ENCODE results near the gene C1QTNF2.
A peak's percentile ranks its signal among the peaks of the same experiment; 100 is the strongest.

The C1QTNF2 gene

DNA sequence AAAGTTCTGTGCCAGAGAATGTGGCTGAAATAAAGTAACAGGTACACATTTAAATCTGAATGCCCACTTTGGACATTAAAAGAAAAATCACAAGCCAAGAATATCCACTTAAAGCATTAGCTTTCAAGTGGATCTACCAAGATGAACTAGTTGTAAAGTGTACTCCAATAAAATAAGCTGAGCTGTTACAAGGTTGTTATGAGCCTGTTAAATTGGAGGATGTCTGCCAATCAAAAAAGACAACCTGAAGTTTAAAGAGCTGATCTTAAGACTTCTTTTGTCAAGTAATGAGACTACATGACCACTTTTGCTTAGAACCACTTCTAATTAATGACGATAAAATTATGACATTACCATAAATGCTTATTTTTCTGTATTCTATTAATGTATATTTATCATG lies 27.1 kb upstream of the C1QTNF2 start:
- no peak overlapping the region for H3K9ac ChIP-seq (ENCODE audit: low read length)
- H2AFZ ChIP-seq (ENCODE audit: low read length): no peak overlapping the region
- TF ChIP-seq EZH2phosphoT487 (IDR thresholded peaks at IDR 0.05; ENCODE audit: low read length) (no peak), EZH2 (optimal IDR thresholded peaks at IDR 0.05; ENCODE audit: low read depth, low read length) (no peak)
- TF ChIP-seq, protein P1, sequence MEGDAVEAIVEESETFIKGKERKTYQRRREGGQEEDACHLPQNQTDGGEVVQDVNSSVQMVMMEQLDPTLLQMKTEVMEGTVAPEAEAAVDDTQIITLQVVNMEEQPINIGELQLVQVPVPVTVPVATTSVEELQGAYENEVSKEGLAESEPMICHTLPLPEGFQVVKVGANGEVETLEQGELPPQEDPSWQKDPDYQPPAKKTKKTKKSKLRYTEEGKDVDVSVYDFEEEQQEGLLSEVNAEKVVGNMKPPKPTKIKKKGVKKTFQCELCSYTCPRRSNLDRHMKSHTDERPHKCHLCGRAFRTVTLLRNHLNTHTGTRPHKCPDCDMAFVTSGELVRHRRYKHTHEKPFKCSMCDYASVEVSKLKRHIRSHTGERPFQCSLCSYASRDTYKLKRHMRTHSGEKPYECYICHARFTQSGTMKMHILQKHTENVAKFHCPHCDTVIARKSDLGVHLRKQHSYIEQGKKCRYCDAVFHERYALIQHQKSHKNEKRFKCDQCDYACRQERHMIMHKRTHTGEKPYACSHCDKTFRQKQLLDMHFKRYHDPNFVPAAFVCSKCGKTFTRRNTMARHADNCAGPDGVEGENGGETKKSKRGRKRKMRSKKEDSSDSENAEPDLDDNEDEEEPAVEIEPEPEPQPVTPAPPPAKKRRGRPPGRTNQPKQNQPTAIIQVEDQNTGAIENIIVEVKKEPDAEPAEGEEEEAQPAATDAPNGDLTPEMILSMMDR (IDR thresholded peaks at IDR 0.05; ENCODE audit: low read length): no peak
- H3K36me3 ChIP-seq (replicated peaks; ENCODE audit: insufficient read depth, low read length): no peaks in the 10 kb centered on the region
- H3K4me2 ChIP-seq (ENCODE audit: low read depth, low read length): no peak overlapping the region
- no peaks in the 10 kb centered on the region for H4K20me1 ChIP-seq (ENCODE audit: insufficient read depth, low read length)
- H3K79me2 ChIP-seq (ENCODE audit: low read length): peaks cover 15% of the 10 kb centered on the region
- H3K4me1 ChIP-seq (ENCODE audit: low read length): no peaks in the 10 kb centered on the region
- no peak for DNase-seq
- peaks cover 7% of the 10 kb centered on the region; the same call in 1 of the 2 replicates for H3F3A ChIP-seq (ENCODE audit: insufficient read depth, low read length)
- no peak overlapping the region for H3K4me3 ChIP-seq (ENCODE audit: low read length)
- H3K27ac ChIP-seq (ENCODE audit: low read length): no peak overlapping the region
- H3K27me3 ChIP-seq (replicated peaks; ENCODE audit: insufficient read depth, low read length): no peaks in the 10 kb centered on the region
- no peaks in the 10 kb centered on the region for H3K9me3 ChIP-seq (replicated peaks; ENCODE audit: insufficient read depth, low read length)
- no peaks in the 10 kb centered on the region for H3K9me2 ChIP-seq (replicated peaks; ENCODE audit: insufficient read depth, low read length)

DNA sequence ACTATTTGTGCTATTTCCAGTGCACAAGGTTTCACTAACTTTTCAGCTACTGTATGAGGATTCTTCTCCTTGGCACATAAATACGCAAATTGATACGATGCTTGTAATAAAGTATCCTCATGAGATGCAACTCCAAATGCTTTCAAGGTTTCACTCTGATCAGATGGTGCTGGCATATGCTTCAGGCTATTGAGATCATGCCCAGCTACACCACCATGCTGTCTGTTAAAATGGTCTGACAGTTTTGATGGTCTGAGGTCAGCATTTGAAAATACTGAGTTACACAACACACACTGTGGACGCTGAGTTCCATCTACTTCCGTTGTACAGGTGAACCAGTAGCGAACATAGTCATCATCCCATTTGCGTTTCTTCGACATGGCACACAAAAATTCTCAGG lies 24.7 kb upstream of the C1QTNF2 start:
- Histone ChIP-seq H2AFZ (ENCODE audit: low read length) (no peak overlapping the region), H3K9me2 (replicated peaks; ENCODE audit: insufficient read depth, low read length) (no peaks in the 10 kb centered on the region), H3K4me3 (ENCODE audit: low read length) (no peak overlapping the region), H3K9ac (ENCODE audit: low read length) (no peak overlapping the region), H3K36me3 (replicated peaks; ENCODE audit: insufficient read depth, low read length) (no peaks in the 10 kb centered on the region), H3K9me3 (replicated peaks; ENCODE audit: insufficient read depth, low read length) (no peaks in the 10 kb centered on the region), H3F3A (ENCODE audit: insufficient read depth, low read length) (no peaks in the 10 kb centered on the region), H3K4me1 (ENCODE audit: low read length) (no peaks in the 10 kb centered on the region), H4K20me1 (ENCODE audit: insufficient read depth, low read length) (no peaks in the 10 kb centered on the region), H3K27me3 (replicated peaks; ENCODE audit: insufficient read depth, low read length) (no peaks in the 10 kb centered on the region), H3K4me2 (ENCODE audit: low read depth, low read length) (no peak overlapping the region), H3K79me2 (ENCODE audit: low read length) (peaks cover 15% of the 10 kb centered on the region), H3K27ac (ENCODE audit: low read length) (no peak overlapping the region)
- DNase-seq: no peak
- TF ChIP-seq EZH2phosphoT487 (IDR thresholded peaks at IDR 0.05; ENCODE audit: low read length) (no peak), EZH2 (optimal IDR thresholded peaks at IDR 0.05; ENCODE audit: low read depth, low read length) (no peak)
- TF ChIP-seq, protein P1 (IDR thresholded peaks at IDR 0.05; ENCODE audit: low read length): no peak

DNA sequence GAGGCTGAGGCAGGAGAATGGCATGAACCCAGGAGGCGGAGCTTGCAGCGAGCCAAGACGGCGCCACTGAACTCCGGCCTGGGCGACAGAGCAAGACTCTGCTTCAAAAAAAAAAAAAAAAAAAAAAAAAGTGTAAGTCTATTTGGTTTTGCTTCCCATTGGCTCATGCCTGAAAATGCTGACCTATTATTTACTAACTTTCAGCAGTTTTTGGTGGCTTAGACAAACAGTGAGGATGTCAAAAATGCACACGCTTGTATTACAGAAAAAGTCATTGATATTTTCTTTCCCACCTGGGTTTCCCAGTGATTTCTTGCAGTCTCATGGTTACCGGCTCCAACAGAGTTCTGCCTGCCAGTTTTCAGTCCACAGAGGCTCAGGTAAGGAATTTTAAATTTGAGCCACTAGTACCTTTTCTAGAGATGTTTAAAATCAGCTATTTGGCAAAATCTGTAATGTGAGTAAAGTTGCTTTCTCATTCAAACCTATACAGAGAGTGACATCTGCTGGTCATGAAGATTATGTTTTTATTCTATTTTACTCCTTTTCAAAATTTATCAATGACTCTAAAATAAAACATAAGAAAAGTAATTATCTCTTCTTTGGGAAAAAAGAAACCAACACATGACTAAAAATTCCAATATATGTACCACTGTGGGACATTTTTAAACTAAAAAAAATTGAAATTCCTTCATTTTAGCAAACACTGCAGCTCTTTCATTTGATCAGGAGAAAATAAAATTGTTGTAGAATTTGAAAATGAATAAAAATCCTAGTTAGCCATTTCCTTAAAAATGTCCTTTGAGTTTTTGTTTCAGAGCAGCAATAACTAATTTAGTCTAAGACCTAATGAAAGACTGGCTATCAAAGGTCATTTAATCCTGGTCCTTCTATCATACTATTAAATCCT lies 20.6 kb upstream of the C1QTNF2 start:
- no peaks in the 10 kb centered on the region for H3K36me3 ChIP-seq (replicated peaks; ENCODE audit: insufficient read depth, low read length)
- no peak overlapping the region for H3K27ac ChIP-seq (ENCODE audit: low read length)
- H3K79me2 ChIP-seq (ENCODE audit: low read length): no peaks in the 10 kb centered on the region
- H3K4me2 ChIP-seq (ENCODE audit: low read depth, low read length): no peak overlapping the region
- H3K9me3 ChIP-seq (replicated peaks; ENCODE audit: insufficient read depth, low read length): no peaks in the 10 kb centered on the region
- H3K9ac ChIP-seq (ENCODE audit: low read length): no peak overlapping the region
- H4K20me1 ChIP-seq (ENCODE audit: insufficient read depth, low read length): no peaks in the 10 kb centered on the region
- no peaks in the 10 kb centered on the region for H3K27me3 ChIP-seq (replicated peaks; ENCODE audit: insufficient read depth, low read length)
- no peak overlapping the region for H2AFZ ChIP-seq (ENCODE audit: low read length)
- peak; percentile 33 for DNase-seq
- no peaks in the 10 kb centered on the region for H3F3A ChIP-seq (ENCODE audit: insufficient read depth, low read length)
- TF ChIP-seq EZH2phosphoT487 (IDR thresholded peaks at IDR 0.05; ENCODE audit: low read length): no peak
- TF ChIP-seq, protein P1 (IDR thresholded peaks at IDR 0.05; ENCODE audit: low read length): peak; percentile 52
- no peak overlapping the region for H3K4me3 ChIP-seq (ENCODE audit: low read length)
- H3K9me2 ChIP-seq (replicated peaks; ENCODE audit: insufficient read depth, low read length): no peaks in the 10 kb centered on the region
- H3K4me1 ChIP-seq (ENCODE audit: low read length): no peaks in the 10 kb centered on the region
